Daoy (cell line): Measurements from ENCODE around the gene PLEKHJ1. TPM values are rescaled to one million over a fixed set of nuclear protein-coding genes. Genes with fewer than 3 reads are reported as not detected.
"Not testable (repeated sequence)": the region's sequence is repeated elsewhere in the genome, so short reads cannot be mapped to it uniquely, and the experiment has no call there.

Experiments used
- DNase-seq: peaks from one replicate; pipeline ENCODE4 v3.0.0-alpha.2; 2015; ENCODE audit warnings: low read depth
- total RNA-seq: library from RNA; depleted of rRNA; stranded (reverse); fragments of >200 nt; shearing (Covaris generic); gene quantifications from 2 replicates; pipeline ENCODE4 v1.2.3, GENCODE V29; 2014

PLEKHJ1 gene
- total RNA-seq, 1 experiment from 2014 or later = 70.9 TPM

- DNase-seq = no peak
Measured at GRCh38 chr19:2221918-2222317, 14.2 kb downstream of the PLEKHJ1 start.

- DNase-seq = no peak
Measured at GRCh38 chr19:2221250-2221831, 14.8 kb downstream of the PLEKHJ1 start.

- DNase-seq = no peak
Measured at GRCh38 chr19:2219726-2220125, 16.4 kb downstream of the PLEKHJ1 start.

- DNase-seq = no peak
Measured at GRCh38 chr19:2217591-2217990, 18.5 kb downstream of the PLEKHJ1 start.

- no peak for DNase-seq
Measured at GRCh38 chr19:2216361-2217225, 19.5 kb downstream of the PLEKHJ1 start.

- no peak for DNase-seq
Measured at GRCh38 chr19:2215281-2215751, 20.8 kb downstream of the PLEKHJ1 start.

GRCh38 chr19:2214251-2214650, 21.9 kb downstream of the PLEKHJ1 start:
- no peak for DNase-seq

GRCh38 chr19:2213799-2214198, 22.3 kb downstream of the PLEKHJ1 start:
- DNase-seq = no peak

GRCh38 chr19:2212861-2213711, 23.0 kb downstream of the PLEKHJ1 start:
- no peak for DNase-seq

- DNase-seq = no peak
Measured at GRCh38 chr19:2210987-2211740, 25.0 kb downstream of the PLEKHJ1 start.

GRCh38 chr19:2210206-2210605, 25.9 kb downstream of the PLEKHJ1 start:
- no peak for DNase-seq

- DNase-seq = no peak
Measured at GRCh38 chr19:2209408-2209807, 26.7 kb downstream of the PLEKHJ1 start.

GRCh38 chr19:2208975-2209374, 27.2 kb downstream of the PLEKHJ1 start:
- no peak for DNase-seq

GRCh38 chr19:2207991-2208860, 27.9 kb downstream of the PLEKHJ1 start:
- DNase-seq = peak; percentile 91

- no peak for DNase-seq
Measured at GRCh38 chr19:2207008-2207407, 29.1 kb downstream of the PLEKHJ1 start.

GRCh38 chr19:2202366-2202765, 33.8 kb downstream of the PLEKHJ1 start:
- no peak for DNase-seq

- DNase-seq = no peak
Measured at GRCh38 chr19:2201473-2202148, 34.5 kb downstream of the PLEKHJ1 start.

- DNase-seq = not testable (repeated sequence)
Measured at GRCh38 chr19:2200624-2201294, 35.4 kb downstream of the PLEKHJ1 start.

GRCh38 chr19:2199861-2200623, 36.1 kb downstream of the PLEKHJ1 start:
- no peak for DNase-seq
